ENCODE measurements around the gene TXNRD3. TPM values are rescaled to one million over a fixed set of nuclear protein-coding genes. Genes with fewer than 3 reads are reported as not detected.

TXNRD3 gene
- total RNA-seq, 4 donors from 2014 or later, result 10.9 to 19.2 (median 13.4) TPM

DNA sequence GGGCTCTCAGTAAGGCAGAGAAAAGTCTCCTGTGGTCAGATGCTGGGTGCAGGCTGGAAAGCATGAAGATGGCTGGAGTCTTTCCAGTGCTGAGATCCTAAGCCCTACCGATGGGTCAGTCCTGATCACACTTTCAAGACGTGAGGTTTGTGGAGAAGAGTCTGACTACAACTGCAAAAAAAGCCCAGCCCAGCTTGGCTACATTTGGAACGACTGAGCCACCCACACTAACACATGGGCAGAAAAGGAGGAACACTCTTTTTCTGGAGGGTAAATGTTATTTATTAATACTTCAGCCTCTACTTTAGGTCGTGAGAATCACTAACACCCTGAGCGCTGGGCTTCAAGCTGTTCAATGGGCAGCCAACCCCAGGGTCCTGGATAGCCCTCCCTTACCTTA lies 74.2 kb downstream of the TXNRD3 start:
- TF ChIP-seq, protein P1, sequence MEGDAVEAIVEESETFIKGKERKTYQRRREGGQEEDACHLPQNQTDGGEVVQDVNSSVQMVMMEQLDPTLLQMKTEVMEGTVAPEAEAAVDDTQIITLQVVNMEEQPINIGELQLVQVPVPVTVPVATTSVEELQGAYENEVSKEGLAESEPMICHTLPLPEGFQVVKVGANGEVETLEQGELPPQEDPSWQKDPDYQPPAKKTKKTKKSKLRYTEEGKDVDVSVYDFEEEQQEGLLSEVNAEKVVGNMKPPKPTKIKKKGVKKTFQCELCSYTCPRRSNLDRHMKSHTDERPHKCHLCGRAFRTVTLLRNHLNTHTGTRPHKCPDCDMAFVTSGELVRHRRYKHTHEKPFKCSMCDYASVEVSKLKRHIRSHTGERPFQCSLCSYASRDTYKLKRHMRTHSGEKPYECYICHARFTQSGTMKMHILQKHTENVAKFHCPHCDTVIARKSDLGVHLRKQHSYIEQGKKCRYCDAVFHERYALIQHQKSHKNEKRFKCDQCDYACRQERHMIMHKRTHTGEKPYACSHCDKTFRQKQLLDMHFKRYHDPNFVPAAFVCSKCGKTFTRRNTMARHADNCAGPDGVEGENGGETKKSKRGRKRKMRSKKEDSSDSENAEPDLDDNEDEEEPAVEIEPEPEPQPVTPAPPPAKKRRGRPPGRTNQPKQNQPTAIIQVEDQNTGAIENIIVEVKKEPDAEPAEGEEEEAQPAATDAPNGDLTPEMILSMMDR (IDR thresholded peaks at IDR 0.05; ENCODE audit: low read depth), result no peak

DNA sequence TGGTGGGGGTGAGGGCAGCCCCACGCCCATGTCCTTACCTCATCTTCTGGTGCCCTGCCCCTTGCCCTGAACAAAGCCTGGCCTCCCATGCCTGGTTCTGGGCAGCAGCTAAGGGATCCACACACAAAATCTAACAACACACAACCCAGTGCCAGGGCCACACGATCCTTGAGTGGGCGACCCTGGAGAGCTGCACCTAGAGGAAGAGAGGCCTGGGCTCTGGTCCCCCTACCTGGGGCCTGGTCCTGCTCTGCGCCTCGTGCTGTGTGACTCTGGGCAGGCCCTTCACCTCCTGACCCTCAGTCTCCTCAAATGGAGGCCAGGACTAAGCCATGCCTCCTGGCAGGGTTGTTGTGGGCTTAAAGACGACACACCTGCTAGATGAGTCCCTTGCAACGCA lies 76.2 kb downstream of the TXNRD3 start:
- TF ChIP-seq, protein P1 (IDR thresholded peaks at IDR 0.05; ENCODE audit: low read depth), result no peak

DNA sequence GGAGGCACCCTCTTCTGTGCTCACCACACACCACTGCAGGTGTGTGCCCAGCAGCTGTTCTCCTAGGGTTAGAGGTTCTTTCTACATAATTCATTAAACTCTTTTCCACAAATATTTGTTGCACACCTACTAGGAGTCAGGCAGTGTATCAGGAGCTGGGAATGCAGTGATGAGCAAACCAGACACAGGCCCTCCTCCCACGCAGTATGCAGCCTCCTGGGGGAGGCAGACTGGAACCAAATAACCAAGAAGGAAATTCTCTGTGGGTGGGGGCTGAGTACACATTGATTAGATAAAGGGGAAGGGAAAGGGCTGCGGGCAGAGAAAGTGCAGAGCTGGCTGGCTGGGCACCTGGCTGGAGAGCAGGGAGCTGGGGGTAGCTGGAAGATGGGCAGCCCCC lies 77.7 kb downstream of the TXNRD3 start:
- TF ChIP-seq, protein P1 (IDR thresholded peaks at IDR 0.05; ENCODE audit: low read depth), result no peak

DNA sequence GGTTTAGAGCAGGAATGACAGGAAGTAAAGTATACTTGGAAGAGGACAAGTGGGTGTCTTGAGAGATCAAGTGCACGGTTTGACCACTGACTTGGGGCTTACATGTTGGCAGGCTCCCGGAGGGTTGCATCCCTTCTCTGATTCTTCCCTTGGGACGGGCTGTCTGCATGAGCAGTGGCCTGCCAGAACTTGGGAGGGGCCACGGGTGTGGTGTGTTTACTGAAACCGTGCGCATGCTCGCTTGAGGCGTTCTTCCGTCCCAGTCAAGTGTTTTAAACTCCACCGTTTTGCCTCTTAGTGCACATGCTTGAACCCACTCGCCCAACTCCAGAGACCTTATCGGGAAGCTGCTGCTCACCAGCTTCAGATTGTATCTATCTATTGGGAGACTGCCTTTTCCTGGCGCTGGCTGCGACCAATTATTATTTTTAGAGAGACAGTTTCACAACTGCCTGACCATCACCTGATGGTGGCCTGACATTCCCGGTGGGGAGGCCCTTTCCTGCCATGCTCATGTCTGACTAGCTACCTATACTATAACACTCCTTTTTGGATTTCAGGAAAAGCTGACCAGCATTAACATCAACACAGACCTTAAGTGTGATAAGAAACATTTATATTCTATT lies 81.3 kb downstream of the TXNRD3 start:
- TF ChIP-seq, protein P1 (IDR thresholded peaks at IDR 0.05; ENCODE audit: low read depth), result no peak

DNA sequence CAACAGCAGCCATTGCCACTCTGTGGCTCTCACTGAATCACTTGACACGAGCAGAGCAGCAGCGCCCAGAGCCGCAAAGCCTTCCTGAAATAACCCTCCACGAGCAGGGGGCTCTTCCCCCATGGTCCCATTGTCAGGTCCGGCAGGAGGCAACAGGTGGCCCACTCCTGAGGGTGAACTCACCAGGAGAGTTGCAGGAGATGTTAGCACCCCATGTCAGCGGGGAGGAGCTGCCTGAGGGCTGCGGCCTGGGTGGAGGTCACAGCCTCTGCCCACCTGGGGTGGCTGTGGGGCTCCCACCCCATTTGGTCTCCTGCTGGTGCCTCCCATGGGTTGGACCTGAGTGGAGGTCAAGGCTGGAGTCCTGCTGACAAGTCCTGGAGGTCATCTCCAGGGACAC lies 83.8 kb downstream of the TXNRD3 start:
- TF ChIP-seq, protein P1 (IDR thresholded peaks at IDR 0.05; ENCODE audit: low read depth), result no peak

DNA sequence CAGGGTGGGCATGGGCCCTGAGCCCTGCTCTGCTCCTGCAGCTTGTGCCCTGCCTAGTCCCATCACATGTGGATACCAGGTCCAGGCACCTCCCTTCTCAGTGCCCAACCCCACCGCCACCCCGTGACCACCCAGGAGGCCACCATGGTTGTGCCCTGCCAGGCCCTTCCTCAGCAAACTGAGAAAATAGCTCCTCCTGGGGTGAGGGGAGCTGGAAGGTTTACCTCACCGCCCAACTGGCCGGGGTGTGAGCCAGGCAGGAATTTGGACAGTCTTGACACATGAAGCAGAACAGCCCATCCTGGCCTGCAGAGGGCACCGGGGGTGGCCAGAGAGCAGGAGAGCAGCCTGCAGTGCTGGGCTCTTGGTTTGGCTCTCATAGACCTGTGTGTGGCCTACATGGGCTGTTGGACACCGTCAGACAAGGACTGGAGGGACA lies 84.8 kb downstream of the TXNRD3 start:
- TF ChIP-seq, protein P1 (IDR thresholded peaks at IDR 0.05; ENCODE audit: low read depth), result no peak

DNA sequence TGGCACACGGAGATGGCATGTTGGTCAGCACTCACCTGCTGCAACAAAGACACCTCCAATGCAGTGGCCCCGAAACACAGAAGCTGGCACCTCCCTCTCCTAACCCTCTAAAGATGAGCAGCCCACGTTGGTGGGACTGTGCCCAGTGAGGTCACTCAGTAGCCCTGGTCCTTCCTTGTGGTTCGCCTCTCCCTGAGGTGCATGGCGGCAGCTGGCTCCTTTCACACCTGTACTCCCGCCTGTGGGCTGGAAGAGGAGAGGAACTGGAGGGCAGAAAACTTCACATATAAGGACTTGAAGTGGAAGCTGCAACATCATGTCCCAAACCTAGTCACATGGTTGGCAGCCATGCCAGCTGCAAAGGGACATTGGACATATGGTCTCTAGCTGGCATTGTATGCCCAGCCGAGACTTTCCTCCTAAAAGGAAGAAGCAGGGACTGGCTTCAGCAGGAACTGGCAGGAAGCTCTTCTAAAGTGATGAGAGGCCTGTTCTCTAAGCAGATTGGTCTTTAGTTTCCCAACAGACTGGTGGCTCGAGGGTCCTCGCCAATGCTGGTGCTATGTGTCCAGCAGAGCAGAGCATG lies 85.4 kb downstream of the TXNRD3 start:
- TF ChIP-seq, protein P1 (IDR thresholded peaks at IDR 0.05; ENCODE audit: low read depth), result no peak
